Natural killer cell (primary cell): ENCODE data around the gene MYCBP2. TPM values are rescaled to one million over a fixed set of nuclear protein-coding genes. Genes with fewer than 3 reads are reported as not detected.
A peak's percentile ranks its signal among the peaks of the same experiment; 100 is the strongest.
"Not testable (repeated sequence)": the region's sequence is repeated elsewhere in the genome, so short reads cannot be mapped to it uniquely, and the experiment has no call there.

Experiments
- ATAC-seq, 3 donors: fragments of 150-1000 bp in 2 of 3; fragments of 200-7000 bp in 1 of 3; cut with Tn5 transposase; 1 replicate in 1 of 3; 2 replicates in 2 of 3; pipeline ENCODE4 v1.10.0; 2021; ENCODE audit warnings: mild to moderate bottlenecking in 2 of 3, moderate library complexity in 2 of 3
- DNase-seq, 2 donors: peaks; one replicate each; pipeline versions ENCODE4 v3.0.0 to v3.0.0-alpha.2; 2013 to 2021; ENCODE audit warnings: mixed read lengths in 1 of 2
- H3K27ac ChIP-seq: one replicate; pipeline ENCODE4 v1.5.1; 2013; ENCODE audit warnings: mild to moderate bottlenecking, low read length
- H3K27me3 ChIP-seq: one replicate; pipeline ENCODE4 v1.6.1; 2013; ENCODE audit warnings: low read length; ENCODE audit not compliant: control insufficient read depth, insufficient read depth
- H3K36me3 ChIP-seq: one replicate; pipeline ENCODE4 v1.6.1; 2013; ENCODE audit warnings: low read length; ENCODE audit not compliant: control insufficient read depth, insufficient read depth
- H3K4me1 ChIP-seq: one replicate; pipeline ENCODE4 v1.6.1; 2013; ENCODE audit warnings: low read length; ENCODE audit not compliant: control insufficient read depth, insufficient read depth
- H3K4me3 ChIP-seq: one replicate; pipeline ENCODE4 v1.5.1; 2013; ENCODE audit warnings: low read length
- H3K9me3 ChIP-seq: one replicate; pipeline ENCODE4 v1.6.1; 2013; ENCODE audit warnings: low read length; ENCODE audit not compliant: control insufficient read depth, insufficient read depth
- H3K27ac Mint-ChIP-seq, 2 donors: one replicate each; pipeline ENCODE4 v1.8.0; 2022; ENCODE audit warnings: mild to moderate bottlenecking in 2 of 2, mixed read lengths in 2 of 2, moderate library complexity in 1 of 2
- H3K27me3 Mint-ChIP-seq, 2 donors: one replicate each; pipeline ENCODE4 v1.8.0; 2022; ENCODE audit warnings: low read depth in 2 of 2, mixed read lengths in 2 of 2
- H3K36me3 Mint-ChIP-seq: one replicate; pipeline ENCODE4 v1.8.0; 2022; ENCODE audit warnings: mixed read lengths
- H3K4me1 Mint-ChIP-seq, 2 donors: one replicate each; pipeline ENCODE4 v1.8.0; 2022; ENCODE audit warnings: mixed read lengths in 2 of 2
- H3K4me3 Mint-ChIP-seq: one replicate; pipeline ENCODE4 v1.8.0; 2022; ENCODE audit warnings: mild to moderate bottlenecking, moderate library complexity, mixed read lengths
- H3K9me3 Mint-ChIP-seq, 2 donors: one replicate each; pipeline ENCODE4 v1.8.0; 2022; ENCODE audit warnings: mixed read lengths in 2 of 2
- CTCF ChIP-seq: fragments of 200-600 bp; IDR thresholded peaks from one replicate; pipeline ENCODE4 v1.8.0; 2022; ENCODE audit warnings: antibody characterized with exemption
- WGBS: methylation state at CpG from one replicate; pipeline ENCODE4 v1.1.7; 2013; ENCODE audit warnings: missing lambda C conversion rate; ENCODE audit not compliant: insufficient coverage; 5-methylcytosine and 5-hydroxymethylcytosine counted together
- intact Hi-C: fragments of 100-400 bp; cut with micrococcal nuclease; formaldehyde crosslinking; loops from one replicate; pipeline ENCODE4 v1.14.2; 2022
- total RNA-seq, 4 donors: library from RNA; stranded (reverse); fragments of 120-200 nt in 1 of 4; gene quantifications; one replicate each; pipeline versions ENCODE4 v1.2.3 to v1.2.4, GENCODE V29; 2013 to 2022

Gene MYCBP2
- total RNA-seq, 3 donors from 2014 or later (not counting 1 experiment from before 2014, with no cell fraction given), result 119 to 155 (median 147) TPM

- Mint-ChIP-seq H3K27ac (no peak overlapping the region), H3K4me1 (peaks cover 31 to 35% of the 10 kb centered on the region in 2 donors)
These were observed 310.6 kb downstream of the MYCBP2 start for GRCh38 chr13:77016251-77016812.

GRCh38 chr13:77014906-77015685, 311.8 kb downstream of the MYCBP2 start:
- Histone ChIP-seq H3K4me1 (no peaks in the 10 kb centered on the region), H3K27ac (no peak overlapping the region), H3K36me3 (peaks cover 76% of the 10 kb centered on the region), H3K9me3 (no peaks in the 10 kb centered on the region), H3K4me3 (no peak overlapping the region), H3K27me3 (no peaks in the 10 kb centered on the region)
- no peak overlapping the region for H3K27ac Mint-ChIP-seq
- no peaks in the 10 kb centered on the region for H3K27me3 Mint-ChIP-seq
- DNase-seq, result no peak
- WGBS, result 100% methylated on average over 1 of the region's 2 CpGs
- no peak overlapping the region for H3K4me3 Mint-ChIP-seq
- ATAC-seq, result no peak
- no peak for TF ChIP-seq CTCF
- peaks cover 22 to 35% of the 10 kb centered on the region in 2 donors for H3K4me1 Mint-ChIP-seq
- peaks cover 20% of the 10 kb centered on the region for H3K36me3 Mint-ChIP-seq
- intact Hi-C loops, result no loop called here
- no peaks in the 10 kb centered on the region for H3K9me3 Mint-ChIP-seq

More at GRCh38 chr13:77016251-77016812, 310.6 kb downstream of the MYCBP2 start:
- WGBS, result 92% methylated on average over 2 of the region's 3 CpGs
- H3K27me3 Mint-ChIP-seq, result no peaks in the 10 kb centered on the region
- H3K9me3 Mint-ChIP-seq, result no peaks in the 10 kb centered on the region
- Histone ChIP-seq H3K4me3 (no peak overlapping the region), H3K36me3 (peaks cover 78% of the 10 kb centered on the region), H3K9me3 (no peaks in the 10 kb centered on the region), H3K27me3 (no peaks in the 10 kb centered on the region), H3K27ac (no peak overlapping the region), H3K4me1 (no peaks in the 10 kb centered on the region)
- intact Hi-C loops, result no loop called here
- TF ChIP-seq CTCF, result no peak
- ATAC-seq (no peak), DNase-seq (no peak)
- H3K36me3 Mint-ChIP-seq, result peaks cover 20% of the 10 kb centered on the region
- H3K4me3 Mint-ChIP-seq, result no peak overlapping the region

- H3K9me3 ChIP-seq, result no peaks in the 10 kb centered on the region
- no peak for TF ChIP-seq CTCF
- H3K4me1 Mint-ChIP-seq, result peaks cover 22 to 32% of the 10 kb centered on the region in 2 donors
- peaks cover 78% of the 10 kb centered on the region for H3K36me3 ChIP-seq
- 68% methylated on average over 2 of the region's 2 CpGs for WGBS
- no peak overlapping the region for H3K27ac ChIP-seq
- H3K27ac Mint-ChIP-seq, result peak overlapping the region in 1 of 2 donors; percentile 25
- no peaks in the 10 kb centered on the region for H3K9me3 Mint-ChIP-seq
- peaks cover 20% of the 10 kb centered on the region for H3K36me3 Mint-ChIP-seq
- DNase-seq (no peak), ATAC-seq (no peak)
- no peak overlapping the region for H3K4me3 ChIP-seq
- H3K4me1 ChIP-seq, result no peaks in the 10 kb centered on the region
- H3K4me3 Mint-ChIP-seq, result no peak overlapping the region
- no peaks in the 10 kb centered on the region for H3K27me3 ChIP-seq
- H3K27me3 Mint-ChIP-seq, result no peaks in the 10 kb centered on the region
- intact Hi-C loops, result no loop called here
These were observed 312.9 kb downstream of the MYCBP2 start for GRCh38 chr13:77013853-77014542.

- intact Hi-C loops, H3K27ac ChIP-seq, DNase-seq, H3K9me3 ChIP-seq, H3K4me3 ChIP-seq, ATAC-seq, H3K27me3 Mint-ChIP-seq, H3K27me3 ChIP-seq, H3K27ac Mint-ChIP-seq, H3K9me3 Mint-ChIP-seq, H3K4me3 Mint-ChIP-seq, H3K4me1 ChIP-seq: not testable (repeated sequence)
- peaks cover 59% of the 10 kb centered on the region for H3K36me3 ChIP-seq
- peaks cover 13% of the 10 kb centered on the region for H3K36me3 Mint-ChIP-seq
- H3K4me1 Mint-ChIP-seq, result peaks cover 14 to 19% of the 10 kb centered on the region in 2 donors
- WGBS, result 80% methylated on average over 3 of the region's 5 CpGs
These were observed 317.2 kb downstream of the MYCBP2 start for GRCh38 chr13:77009719-77010118.
